Stimulated activated CD8-positive, alpha-beta memory T cell treated with anti-CD3 and anti-CD28 coated beads, Interleukin-2, amount 100 ng/mL, for 1 hour (primary cell): ENCODE measurements around the gene DISC1.
A peak's percentile ranks its signal among the peaks of the same experiment; 100 is the strongest.
"Not testable (repeated sequence)": the region's sequence is repeated elsewhere in the genome, so short reads cannot be mapped to it uniquely, and the experiment has no call there.

Source experiments
- DNase-seq, 2 donors: peaks; one replicate each; pipeline ENCODE4 v3.0.0-alpha.2; 2020; ENCODE audit warnings: low read depth in 2 of 2

Gene DISC1

DNA sequence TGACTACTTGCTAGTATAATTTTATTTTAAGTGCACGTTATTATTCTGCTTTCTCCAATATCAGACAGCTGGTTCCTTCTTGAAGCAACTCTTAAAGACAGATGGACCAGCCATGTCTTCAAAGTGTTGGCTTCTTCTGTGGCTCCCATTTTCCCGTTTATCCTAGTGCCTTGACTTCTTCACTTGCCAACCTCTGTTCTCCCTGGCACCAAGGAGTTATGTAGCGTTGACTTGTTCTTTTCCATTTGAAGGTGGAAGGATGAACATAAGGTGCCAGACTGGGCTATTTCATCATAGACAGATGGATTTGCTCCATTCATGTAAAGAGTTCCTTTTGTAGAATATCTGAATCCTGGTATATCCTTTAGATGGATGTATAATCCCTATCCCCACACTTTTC lies 260.6 kb downstream of the DISC1 start:
- DNase-seq = no peak

DNA sequence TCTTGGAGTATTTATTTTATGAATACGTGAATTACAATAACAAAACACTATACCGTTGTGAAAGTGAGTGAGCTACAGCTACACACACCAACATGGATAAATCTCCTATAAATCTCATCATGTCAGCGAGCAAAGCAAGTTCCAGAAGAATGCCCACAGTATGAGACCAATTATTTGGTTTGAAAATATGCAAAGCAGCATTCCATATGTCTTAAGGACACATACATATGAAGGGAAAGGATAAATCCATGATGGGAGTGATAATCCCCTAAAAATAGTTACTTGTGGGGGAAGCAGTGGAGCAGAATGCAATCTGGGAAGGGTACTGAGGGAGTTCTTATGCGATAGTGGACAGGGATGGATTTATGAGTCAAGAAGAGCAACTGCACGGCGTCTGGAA lies 261.3 kb downstream of the DISC1 start:
- no peak for DNase-seq

DNA sequence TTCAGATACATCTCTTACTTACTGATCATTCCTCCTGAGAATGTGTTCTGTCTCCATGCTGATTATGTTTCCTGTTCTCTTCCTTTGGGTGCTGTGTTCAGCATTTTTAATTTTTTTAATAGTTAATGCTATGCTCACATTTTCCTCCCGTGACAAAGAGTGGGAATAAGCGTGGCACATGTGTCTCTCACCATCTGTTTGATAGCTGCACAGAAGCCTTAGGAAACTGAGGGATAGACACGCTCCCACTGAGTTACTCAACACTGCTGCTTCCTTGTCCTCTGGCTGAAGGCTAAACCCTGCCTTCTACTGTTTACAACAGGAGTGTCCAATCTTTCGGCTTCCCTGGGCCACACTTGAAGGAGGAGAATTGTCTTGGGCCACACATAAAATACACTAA lies 264.2 kb downstream of the DISC1 start:
- DNase-seq = no peak

GRCh38 chr1:231893400-231894102 lies 267.0 kb downstream of the DISC1 start:
- DNase-seq = no peak

- DNase-seq = no peak
Observed at GRCh38 chr1:231896806-231897205, 270.2 kb downstream of the DISC1 start.

- no peak for DNase-seq
Observed at GRCh38 chr1:231899046-231899445, 272.5 kb downstream of the DISC1 start.

- DNase-seq = no peak
Observed at GRCh38 chr1:231899713-231900435, 273.3 kb downstream of the DISC1 start.

- no peak for DNase-seq
Observed at GRCh38 chr1:231903586-231904081, 277.0 kb downstream of the DISC1 start.

DNA sequence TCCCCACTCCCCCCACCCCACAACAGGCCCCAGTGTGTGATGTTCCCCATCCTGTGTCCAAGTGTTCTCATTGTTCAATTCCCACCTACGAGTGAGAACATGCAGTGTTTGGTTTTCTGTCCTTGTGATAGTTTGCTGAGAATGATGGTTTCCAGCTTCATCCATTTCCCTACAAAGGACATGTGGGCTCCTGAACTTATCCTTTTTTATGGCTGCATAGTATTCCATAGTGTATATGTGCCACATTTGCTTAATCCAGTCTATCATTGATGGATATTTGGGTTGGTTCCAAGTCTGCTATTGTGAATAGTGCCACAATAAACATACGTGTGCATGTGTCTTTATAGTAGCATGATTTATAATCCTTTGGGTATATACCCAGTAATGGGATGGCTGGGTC lies 280.7 kb downstream of the DISC1 start:
- DNase-seq = not testable (repeated sequence)

GRCh38 chr1:231913493-231913892 lies 286.9 kb downstream of the DISC1 start:
- DNase-seq = no peak

GRCh38 chr1:231918239-231919015 lies 291.8 kb downstream of the DISC1 start:
- peak in 1 of 2 donors; percentile 10 for DNase-seq

GRCh38 chr1:231919239-231919885 lies 292.8 kb downstream of the DISC1 start:
- DNase-seq = no peak

- no peak for DNase-seq
Observed at GRCh38 chr1:231919886-231920285, 293.3 kb downstream of the DISC1 start.

GRCh38 chr1:231921646-231922345 lies 295.2 kb downstream of the DISC1 start:
- no peak for DNase-seq

GRCh38 chr1:231923491-231924041 lies 297.0 kb downstream of the DISC1 start:
- DNase-seq = no peak

DNA sequence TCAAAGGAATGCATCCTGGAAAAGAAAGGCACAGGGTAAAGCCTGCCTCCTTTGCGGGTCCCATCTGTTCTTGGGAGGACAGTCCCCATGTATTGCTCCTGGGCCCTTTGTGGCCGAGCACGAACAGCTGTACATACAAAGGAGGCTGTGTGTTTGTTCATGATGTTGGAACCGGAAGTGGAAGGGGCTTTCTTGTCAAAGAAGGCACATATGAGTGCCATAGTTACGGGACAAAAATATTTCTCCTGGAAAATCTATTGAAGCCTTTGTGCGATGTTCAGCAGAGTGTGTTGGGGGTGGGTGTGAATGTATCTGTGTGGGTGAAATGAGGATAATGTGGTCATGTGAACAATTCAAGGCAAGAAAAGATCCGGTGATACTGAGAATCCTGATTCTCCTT lies 297.6 kb downstream of the DISC1 start:
- no peak for DNase-seq

DNA sequence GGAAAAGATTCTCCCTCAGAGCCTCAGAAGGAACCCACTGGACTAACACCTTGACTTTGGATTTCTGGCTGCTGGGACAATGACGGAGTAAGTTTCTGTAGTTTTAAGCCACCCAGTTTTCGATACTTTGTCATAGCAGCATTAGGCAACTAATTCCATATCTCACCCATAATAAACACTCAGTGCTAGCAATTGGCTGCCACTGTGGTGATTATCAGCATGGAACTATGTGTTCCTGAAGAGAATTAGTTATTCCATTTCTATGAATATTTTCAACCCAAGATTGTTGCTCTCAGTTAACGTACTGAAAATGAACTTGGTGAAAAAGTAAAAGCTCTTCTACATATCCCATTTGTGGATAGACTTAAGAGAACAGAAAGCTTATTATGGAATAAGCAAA lies 299.3 kb downstream of the DISC1 start:
- DNase-seq = no peak

GRCh38 chr1:231926340-231926739 lies 299.8 kb downstream of the DISC1 start:
- no peak for DNase-seq

GRCh38 chr1:231926933-231927332 lies 300.3 kb downstream of the DISC1 start:
- DNase-seq = no peak

GRCh38 chr1:231927431-231927830 lies 300.8 kb downstream of the DISC1 start:
- no peak for DNase-seq

DNA sequence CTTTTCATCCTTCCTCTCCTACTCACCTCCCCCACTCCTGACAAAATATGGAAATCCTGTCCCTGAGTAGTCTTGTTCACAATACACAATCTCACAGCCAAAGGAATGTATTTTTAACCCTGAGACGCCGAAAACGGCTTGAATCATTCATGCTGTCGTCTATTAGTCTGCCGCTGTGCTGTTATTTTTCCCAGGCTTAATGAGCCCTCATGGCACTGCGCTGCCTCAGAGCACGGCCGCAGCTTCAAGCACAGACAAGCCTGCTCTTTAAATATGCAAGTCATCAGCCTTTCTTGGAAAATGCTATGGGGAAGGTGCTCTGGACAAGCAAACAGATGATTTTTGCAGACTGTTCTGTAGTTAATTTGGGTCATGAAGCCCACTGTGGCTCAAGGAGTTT lies 302.7 kb downstream of the DISC1 start:
- no peak for DNase-seq
